Epithelial cell of prostate (primary cell): Measurements from ENCODE around the gene PTCRA.

Experiments
- DNase-seq: peaks from one replicate; pipeline ENCODE4 v3.0.0-alpha.2; 2011; ENCODE audit warnings: low read depth, low spot score
- H3K27ac ChIP-seq: fragments of 450-650 bp; 2 replicates; pipeline ENCODE4 v1.5.1; 2017; ENCODE audit warnings: mild to moderate bottlenecking

The PTCRA gene

GRCh38 chr6:42968783-42969182 lies 52.9 kb downstream of the PTCRA start:
- DNase-seq: no peak
- no peak overlapping the region for H3K27ac ChIP-seq

- no peak overlapping the region for H3K27ac ChIP-seq
- no peak for DNase-seq
Measured at GRCh38 chr6:42969431-42969830, 53.6 kb downstream of the PTCRA start.

- H3K27ac ChIP-seq: no peak overlapping the region
- DNase-seq: no peak
Measured at GRCh38 chr6:42969934-42970333, 54.1 kb downstream of the PTCRA start.

- H3K27ac ChIP-seq: no peak overlapping the region
- DNase-seq: no peak
Measured at GRCh38 chr6:42970871-42971612, 55.2 kb downstream of the PTCRA start.

- no peak overlapping the region for H3K27ac ChIP-seq
- DNase-seq: no peak
Measured at GRCh38 chr6:42971746-42972327, 56.0 kb downstream of the PTCRA start.

GRCh38 chr6:42973926-42974325 lies 58.1 kb downstream of the PTCRA start:
- H3K27ac ChIP-seq: no peak overlapping the region
- no peak for DNase-seq

GRCh38 chr6:42974919-42975505 lies 59.2 kb downstream of the PTCRA start:
- H3K27ac ChIP-seq: no peak overlapping the region
- no peak for DNase-seq
